CD4-positive, alpha-beta T cell treated with Interleukin-17A for 1 hour (primary cell): ENCODE measurements around the gene CCM2L.
"Not testable (repeated sequence)": the region's sequence is repeated elsewhere in the genome, so short reads cannot be mapped to it uniquely, and the experiment has no call there.

Experiments
- DNase-seq: peaks from one replicate; pipeline ENCODE4 v3.0.0-alpha.2; 2020

The CCM2L gene

DNA sequence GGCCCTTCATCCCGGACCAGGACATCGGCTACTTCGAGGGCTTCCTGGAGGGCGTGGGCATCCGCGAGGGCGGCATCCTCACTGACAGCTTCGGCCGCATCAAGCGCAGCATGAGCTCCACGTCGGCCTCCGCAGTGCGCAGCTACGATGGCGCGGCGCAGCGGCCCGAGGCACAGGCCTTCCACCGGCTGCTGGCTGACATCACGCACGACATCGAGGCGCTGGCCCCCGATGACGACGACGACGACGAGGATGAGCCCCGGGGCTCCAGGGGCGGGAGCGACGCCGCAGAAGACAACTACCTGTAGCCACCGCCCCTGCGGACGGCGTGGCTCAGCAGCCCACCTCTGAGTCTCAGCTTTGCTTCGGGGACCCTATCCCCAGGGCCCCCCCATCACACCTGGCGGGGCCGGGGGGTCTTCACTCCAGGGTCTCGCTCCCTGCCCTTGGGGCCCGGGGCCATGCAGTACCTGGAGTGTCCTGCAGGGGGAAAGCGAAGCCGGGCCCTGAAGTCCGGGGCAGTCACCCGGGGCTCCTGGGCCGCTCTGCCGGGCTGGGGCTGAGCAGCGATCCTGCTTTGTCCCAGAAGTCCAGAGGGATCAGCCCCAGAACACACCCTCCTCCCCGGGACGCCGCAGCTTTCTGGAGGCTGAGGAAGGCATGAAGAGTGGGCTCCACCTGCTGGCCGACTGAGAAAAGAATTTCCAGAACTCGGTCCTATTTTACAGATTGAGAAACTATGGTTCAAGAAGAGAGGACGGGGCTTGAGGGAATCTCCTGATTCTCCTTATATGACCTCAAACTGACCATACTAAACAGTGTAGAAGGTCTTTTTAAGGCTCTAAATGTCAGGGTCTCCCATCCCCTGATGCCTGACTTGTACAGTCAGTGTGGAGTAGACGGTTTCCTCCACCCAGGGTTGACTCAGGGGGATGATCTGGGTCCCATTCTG is 21.0 kb downstream of the CCM2L start:
- peak; percentile 56 for DNase-seq

DNA sequence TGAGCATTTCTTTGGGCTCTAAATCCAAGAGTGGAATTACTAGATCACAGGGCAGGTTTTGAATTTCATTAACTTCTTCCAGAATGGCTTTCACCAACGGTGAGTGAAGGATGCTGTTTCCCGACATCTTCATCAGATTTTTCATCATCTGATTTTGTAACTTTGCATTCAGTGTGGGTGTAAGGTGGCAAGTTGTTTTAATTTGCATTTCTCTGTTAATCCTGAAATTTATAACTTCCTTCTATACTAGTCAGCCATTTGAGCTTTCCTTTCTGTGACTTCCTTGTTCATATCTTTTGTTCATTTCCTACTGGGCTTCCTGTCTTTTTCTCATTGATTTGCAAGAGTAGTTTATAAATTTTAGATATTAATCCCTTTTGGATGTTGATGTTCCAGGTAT is 23.1 kb downstream of the CCM2L start:
- no peak for DNase-seq

DNA sequence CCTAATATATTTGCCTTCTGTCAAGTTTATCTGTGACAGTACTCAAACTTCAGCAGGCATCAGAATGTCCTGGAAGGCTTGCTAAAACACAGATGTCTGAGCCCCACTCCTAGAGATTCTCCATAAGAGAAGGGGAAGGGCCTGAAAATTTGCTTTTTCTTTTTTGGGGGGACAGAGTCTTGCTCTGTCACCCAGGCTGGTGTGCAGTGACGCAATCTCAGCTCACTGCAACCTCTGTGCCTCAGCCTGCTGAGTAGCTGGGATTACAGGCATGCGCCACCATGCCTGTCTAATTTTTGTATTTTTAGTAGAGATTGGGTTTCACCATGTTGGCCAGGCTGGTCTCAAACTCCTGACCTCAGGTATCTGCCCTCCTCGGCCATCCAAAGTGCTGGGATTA is 23.5 kb downstream of the CCM2L start:
- not testable (repeated sequence) for DNase-seq

DNA sequence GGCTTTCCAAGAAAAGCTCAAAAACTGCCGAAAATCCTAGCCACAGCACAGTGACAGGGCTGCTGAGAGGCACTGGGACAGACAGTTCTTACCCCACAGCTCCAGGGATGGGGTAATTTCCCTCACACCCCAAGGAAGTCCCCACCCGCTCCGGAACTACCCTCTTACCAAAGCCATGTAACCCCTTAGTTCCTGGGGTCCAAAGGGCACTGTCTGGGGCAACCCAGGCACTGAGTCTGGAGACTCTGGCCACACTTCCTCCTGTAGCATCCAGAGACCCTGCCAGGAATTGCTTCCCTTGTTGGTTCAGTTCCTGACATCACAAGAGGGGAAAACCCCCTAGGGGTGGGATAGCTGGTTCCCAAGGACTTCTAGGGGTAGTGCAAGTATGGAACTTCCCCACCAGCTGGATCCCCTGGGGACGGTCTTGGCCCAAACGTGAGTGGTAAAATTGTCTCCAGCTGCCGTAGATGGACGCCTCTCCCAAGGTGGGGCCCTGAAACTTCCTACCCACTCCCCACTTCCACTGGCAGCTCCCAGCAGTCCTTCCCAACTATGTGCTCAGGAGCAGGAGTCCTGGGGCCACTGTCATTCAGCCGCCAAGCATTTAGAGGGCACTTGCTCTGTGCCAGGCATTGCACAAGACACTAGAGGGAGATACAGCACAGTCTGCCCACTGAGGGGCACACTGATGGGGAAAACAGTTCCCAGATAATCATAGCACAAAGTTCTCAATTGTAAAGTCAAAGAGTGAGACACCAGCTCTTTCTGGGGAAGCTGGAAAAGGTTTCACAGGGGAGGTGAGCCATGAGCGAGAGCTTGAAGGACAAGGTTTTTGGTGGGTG is 24.6 kb downstream of the CCM2L start:
- DNase-seq: no peak

DNA sequence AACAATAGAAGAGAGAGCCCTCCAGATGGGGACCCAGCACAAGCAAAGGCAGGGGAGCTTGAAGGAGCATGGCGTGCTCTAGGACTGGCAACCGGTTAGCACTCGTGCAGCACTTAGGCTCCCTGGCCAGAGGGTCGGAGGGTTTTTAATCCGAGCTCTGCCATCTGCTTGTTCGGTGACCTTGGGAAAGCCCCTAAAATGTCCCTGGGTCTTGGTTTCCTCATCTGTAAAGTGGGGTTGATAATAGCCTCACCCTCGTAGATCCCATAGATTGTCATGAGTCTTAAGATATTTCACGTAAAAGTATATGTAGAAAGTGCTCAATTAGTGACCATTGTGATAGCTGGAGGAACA is 25.2 kb downstream of the CCM2L start:
- no peak for DNase-seq

DNA sequence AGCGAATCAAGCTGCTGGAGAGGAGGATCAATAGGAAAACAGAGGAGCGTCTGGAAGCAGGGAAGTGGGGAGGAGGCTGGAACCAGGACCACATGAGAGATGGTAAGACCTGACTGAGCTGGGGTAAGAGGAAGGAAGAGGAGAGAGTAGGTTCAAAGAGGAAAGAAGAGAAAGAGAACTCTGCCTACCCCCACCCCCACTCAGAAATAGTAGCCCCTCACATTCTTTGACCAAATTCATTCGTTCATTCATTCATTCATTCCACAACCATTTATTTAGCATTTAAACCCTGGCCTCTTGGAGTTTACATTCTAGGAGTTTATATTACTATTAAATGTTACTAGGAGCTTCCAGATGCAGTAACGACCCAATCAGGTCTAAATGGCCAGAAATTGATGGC is 26.0 kb downstream of the CCM2L start:
- no peak for DNase-seq

DNA sequence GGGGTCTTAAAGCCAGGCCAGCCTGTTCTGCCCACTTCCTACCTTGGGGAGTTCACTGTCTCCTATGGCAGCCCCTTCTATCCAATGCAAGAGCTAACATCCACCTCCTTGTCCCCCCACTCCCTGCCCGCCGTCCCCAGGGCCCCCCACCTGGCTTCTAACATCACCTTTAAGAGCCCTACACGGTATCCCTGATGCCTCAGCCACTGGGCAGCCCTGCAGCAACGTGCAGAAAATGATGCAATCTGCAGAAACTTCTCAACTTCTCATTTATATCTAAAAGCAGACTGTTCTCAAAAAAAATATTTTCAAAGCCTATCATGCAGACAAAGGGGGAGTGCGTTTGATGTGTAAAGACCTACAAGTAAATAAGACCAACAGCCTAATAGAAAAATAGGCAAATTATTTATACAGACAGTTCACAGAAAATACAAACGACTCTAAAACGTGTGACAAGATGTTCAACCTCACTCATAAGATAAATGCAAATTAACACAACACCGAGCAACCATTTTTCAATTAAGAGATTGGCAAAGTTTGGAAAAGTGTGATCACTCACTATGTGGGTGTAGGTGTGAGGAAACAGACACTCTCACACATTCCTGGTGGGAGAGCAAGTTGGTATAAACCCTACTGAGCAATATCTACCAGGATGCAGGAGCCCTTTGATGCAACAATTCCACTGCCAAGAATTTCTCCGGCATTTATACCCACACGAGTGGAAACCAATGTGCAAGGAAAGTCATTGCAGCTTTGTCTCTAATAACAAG is 26.7 kb downstream of the CCM2L start:
- no peak for DNase-seq

DNA sequence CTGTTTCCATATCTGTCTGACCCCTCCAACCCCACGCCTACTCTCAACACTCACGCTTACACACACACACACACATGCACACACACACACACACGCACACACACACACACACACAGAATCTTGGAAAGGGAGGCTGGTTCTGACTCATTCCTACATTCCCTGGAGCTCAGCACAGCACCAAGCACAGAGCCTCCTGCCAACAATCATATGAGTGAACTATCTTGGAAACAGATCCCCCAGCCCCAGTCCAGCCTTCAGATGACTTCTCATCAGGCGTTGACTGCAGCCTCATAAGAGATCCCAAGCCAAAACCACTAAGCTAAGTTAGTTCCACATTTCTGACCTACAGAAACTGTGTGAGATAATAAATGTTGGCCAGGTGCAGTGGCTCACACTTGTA is 27.7 kb downstream of the CCM2L start:
- no peak for DNase-seq

DNA sequence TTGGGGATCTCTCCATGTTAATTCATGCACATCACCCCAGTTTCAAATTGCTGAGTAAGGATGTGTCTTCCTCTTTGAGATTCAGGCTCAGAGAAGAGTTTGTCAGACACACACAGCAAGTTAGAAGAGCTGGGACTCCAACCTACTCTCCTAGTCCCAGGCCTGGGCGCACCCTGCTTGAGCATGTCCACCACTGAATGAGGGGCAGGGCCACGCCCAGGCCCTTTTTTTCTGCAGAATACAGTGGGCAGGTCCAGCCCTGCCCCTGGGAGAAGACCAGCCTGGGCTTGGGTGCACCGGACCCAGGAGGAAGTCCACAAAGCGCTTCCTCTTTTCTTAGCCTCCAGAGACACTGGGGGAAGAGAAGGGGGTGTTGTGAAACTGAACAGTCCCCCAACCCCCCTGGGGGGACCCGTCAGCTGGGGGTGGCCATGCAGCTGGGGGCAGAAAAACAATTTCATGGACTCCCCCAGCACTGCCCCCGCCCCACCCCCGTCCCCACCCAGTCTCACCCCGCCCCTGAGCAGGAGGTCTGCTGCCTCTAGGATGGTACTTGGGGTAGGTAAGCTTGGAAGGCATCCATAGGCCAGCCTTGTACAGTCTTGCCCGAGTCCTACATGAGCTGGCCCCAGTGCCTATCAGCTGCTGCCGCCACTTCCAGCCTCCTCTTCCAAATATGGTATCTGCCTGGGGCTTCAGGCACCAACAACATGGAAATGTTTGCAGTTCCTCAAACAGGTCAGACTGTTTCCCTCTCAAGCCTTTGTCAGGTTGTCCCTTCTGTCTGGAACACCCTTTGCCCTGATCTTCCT is 30.1 kb downstream of the CCM2L start:
- DNase-seq: peak; percentile 11

DNA sequence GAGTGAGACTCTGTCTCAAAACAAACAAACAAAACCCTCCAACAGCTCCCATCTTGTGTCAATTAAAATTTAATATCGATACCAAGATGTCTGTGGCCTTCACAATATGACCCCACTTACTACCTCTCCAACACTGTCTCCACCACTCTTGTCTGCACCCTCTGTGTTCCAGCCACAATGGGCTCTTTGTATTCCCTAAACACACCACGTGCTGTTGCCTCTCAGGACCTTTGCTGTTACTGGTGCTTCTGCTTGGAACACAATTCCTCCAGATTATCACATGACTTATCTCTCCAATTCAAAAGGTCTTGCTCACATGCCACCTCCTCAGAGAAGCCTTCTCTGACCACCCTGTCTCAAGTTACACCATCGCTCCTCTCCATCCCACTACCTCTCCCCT is 35.8 kb downstream of the CCM2L start:
- DNase-seq: no peak

DNA sequence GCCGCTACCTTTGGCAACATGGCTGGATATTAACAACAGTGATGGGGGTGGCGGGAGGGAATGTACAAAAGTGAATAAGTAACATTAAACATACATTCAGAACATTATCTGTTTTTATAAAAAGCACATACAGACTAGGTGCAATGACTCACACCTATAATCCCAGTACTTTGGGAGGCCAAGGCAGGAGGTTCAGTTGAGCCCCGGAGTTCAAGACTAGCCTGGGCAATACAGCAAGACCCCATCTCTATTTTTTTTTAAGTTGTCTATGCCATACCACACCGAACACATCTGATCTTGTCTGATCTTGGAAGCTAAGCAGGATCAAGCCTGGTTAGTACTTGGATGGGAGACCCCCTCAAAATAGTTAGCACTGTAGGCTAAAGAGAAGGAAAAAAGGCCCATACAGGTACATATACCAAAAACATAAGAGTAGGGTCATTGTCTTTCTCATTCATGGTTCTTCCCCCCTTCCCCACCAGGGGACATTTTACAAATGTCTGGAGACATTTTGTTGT is 40.1 kb downstream of the CCM2L start:
- no peak for DNase-seq

DNA sequence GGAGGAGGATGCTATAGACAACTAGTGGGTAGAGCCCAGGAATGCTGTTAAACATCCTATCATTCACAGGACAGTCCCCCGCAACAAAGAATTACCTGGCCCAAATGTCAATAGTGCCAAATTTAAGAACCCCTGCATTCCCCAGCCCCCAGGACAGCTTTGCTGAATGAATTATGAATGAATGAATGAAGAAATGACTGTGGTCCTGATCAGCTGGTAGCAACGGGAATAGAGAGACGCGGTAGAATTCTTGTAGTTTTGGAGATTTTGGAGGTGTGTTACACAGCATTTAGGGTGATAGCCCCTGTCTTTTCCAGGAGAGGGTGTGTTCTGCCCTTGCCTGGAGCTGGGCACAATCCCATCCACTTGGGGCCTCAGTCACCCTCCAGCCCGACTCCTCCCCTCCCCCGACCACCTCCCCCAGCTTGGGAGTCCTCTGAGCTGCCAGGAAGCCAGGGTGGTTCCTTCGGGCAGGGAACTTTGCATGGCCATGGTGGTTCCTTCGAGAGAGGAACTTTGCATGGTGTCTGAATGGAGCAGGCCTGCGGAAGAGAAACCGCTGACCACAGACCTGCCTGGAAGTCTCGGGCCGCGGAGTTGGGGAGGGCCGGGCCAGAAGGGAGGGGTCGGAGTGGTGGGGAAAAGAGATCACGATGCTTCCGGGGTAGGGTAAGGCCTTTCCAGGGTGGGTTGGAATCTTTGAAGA is 40.8 kb downstream of the CCM2L start:
- no peak for DNase-seq

DNA sequence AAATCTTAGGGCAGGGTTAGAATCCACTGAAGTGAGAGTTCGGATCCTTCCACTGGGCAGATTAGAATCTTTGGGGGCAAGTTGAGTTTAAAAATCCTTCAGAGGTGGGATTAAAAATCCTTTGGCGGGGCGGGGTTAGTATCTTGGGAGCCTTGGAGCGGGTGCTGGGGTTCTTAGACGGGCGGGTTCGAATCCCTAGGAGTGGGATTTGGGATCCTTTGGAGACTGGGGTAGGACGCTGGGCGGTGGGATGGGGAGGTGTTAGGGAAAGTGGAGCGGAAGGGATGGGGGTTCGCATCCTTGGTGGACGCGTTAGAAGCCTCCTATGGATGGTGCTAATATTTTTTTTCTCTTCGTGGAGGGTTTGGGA is 41.5 kb downstream of the CCM2L start:
- DNase-seq: no peak

DNA sequence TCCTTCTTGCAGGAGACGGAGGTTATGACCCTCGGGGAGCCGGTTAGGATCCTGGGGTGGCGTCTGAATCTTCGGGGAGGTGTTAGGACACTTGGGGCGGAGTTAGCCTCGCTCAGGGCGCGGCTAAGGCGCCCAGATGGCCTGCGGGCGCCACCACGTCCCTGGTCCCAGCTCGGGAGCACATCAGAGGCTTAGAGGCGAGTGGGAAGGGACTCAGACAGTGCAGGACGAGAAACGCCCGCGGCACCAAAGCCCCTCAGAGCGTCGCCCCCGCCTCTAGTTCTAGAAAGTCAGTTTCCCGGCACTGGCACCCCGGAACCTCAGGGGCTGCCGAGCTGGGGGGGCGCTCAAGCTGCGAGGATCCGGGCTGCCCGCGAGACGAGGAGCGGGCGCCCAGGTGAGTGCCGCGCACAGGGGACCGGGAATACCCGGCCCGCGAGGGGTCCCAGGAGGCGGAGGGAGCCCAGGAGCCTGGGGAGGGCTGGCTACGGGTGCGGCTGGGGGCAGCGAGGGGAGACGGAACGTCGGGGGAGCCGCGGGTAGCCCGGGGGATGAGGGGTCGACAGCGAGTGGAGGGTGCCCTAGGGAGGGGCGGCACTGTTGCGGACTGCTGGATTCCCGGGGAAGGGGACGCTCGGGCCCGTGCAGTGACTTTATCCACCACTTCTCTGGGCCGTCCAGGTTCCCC is 42.0 kb downstream of the CCM2L start, which contains the start of gene HCK:
Gene HCK, plus strand, starts transcription at position 153 of the 688 bp plus-strand sequence.
- DNase-seq: peak; percentile 22

DNA sequence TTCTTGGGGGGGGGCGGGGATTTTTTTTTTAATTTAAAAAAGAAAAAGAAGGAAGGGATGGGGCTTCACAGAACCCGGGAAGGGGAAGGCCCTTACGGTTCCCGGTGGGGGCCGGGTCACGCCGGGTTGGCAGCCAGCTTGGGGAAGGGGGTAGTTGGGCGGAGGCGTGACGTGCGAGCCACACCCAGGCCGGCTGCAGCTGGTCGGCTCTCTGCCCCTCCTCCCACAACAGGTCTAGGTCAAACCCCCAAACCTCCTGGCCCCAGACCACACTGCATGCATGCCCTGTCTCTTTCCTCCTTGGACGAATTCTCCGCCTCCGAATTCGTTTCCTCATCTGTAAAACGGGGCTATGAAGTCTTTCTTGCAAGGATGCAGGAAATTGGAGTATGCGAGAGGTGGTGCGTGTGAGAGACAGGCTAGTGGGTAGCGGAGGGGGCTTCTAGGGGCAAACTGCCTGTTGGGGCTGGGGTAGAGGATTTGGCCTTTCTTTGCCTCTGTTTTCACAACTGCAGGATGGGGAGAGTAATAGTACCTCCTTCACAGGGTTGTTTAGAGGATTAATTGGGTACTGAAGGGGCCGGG is 42.6 kb downstream of the CCM2L start:
- peak; percentile 34 for DNase-seq

DNA sequence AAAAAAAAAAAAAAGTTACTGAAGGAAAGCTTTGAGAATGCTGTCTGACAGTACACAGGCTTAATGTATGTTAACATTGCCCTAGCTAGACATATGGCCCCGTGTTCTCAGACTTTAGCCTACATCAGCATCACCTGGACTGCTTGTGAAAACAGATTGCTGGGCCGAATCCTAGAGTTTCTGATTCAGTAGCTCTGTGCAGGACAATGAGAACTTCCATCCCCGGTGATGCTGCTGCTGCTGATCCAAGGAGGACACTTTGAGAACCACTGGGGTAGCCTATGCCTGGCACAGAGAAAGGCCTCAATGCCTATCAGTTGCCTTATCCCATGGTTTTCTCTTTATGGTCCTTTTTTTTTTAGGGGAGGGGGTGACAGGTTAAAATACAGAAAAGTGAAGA is 43.4 kb downstream of the CCM2L start:
- no peak for DNase-seq

DNA sequence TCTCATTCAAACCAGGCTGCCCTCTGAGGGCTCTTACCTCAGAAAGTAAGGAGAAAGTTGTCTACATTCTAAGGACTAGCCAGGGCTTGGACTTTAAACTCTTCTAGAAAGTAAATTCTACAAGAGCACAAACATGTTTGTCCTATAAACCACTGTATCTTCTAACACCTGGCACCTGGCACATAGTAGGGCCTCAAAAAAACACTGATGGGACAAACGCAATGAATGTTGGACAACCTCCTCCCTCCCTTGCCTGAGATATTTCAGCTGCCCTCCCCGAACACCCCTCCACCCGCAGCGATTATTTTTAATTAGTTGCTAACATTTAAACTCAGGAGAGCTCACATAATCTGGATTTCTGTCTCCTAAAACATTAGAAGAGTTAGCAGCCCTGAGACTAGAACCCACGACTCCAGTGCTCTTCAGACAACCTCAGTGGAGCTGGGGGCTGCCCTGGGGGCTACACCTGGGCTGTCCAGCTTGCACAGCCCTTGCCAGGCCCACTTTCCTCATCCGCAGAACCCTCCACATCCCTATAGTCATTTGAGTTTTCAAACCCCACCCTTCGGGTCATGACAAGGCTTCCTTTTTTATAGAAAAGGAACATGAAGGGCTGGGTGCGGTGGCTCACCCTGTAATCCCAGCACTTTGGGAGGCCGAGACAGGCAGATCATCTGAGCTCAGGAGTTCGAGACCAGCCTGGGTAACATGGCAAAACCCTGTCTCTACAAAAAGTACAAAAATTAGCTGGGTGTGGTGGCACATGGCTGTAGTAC is 46.7 kb downstream of the CCM2L start:
- no peak for DNase-seq

DNA sequence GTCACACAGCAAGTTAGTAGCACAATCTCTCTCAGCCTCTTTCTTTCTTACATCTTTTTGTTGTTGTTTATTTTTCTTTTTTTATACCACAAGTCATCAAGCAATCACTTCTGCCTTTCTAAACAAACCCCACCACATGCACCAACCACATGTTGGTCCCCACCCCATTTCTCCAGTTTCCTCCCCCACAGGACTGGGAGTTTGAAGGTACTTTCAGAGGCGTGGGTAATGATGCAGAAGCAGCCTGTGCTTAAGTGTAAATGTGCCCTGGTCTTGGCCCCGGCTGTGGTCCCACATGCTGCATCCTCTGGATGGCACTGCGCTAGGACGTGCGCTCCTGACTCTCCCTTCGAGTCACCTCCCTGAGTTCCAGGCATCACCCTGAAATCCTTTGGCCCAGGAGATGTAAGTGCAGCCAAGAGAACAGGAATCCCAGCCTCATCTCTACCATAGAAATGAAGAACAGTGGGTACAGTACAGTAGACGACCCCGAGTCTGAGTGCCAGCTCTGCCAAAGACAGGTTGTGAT is 47.5 kb downstream of the CCM2L start:
- no peak for DNase-seq

DNA sequence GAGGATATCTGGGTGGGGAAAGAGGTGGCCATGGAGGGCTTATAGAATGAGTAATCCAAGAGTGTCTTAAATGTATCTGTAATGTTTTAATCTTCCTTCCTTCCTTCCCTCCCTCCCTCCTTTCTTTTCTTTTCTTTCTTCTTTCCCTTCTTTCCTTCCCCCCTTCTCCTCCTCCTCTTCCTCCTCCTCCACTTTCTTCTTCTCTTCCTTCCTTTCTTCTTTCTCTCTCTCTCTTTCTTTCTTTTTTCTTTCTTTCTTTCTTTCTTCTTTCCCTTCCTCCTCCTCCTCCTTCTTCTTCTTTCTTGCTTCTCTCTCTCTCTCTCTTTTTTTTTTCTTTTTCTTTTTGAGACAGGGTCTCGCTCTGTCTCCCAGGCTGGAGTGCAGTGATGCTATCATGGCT is 49.0 kb downstream of the CCM2L start:
- no peak for DNase-seq
